Hematopoietic multipotent progenitor cell treated with erythropoietin and hydrocortisone succinate and interleukin-3 and kit ligand, for 4 days (in vitro differentiated cells): Measurements from ENCODE around the gene SSX2IP.
"Not testable (repeated sequence)": the region's sequence is repeated elsewhere in the genome, so short reads cannot be mapped to it uniquely, and the experiment has no call there.

Source experiments
- DNase-seq: peaks from one replicate; pipeline ENCODE4 v3.0.0-alpha.2; 2015

The SSX2IP gene

DNA sequence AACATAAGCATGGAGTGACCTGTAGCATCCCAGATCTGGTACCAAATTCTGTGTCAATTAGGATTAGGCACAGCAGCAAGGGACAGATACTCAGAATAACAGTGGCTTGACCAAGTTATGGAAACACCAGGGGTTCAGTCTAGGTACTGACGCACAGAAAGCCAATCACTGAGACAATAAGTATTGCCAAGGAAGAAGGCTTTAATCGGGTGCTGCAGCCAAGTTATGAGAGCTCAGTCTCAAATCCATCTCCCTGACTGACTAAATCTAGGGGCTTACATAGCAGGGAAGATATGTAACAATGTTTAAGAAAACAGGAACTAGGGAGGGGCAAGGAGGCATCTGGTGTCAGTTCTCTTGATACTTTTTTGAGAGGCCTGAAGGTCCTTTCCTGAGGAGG lies 76.4 kb downstream of the SSX2IP start:
- no peak for DNase-seq

DNA sequence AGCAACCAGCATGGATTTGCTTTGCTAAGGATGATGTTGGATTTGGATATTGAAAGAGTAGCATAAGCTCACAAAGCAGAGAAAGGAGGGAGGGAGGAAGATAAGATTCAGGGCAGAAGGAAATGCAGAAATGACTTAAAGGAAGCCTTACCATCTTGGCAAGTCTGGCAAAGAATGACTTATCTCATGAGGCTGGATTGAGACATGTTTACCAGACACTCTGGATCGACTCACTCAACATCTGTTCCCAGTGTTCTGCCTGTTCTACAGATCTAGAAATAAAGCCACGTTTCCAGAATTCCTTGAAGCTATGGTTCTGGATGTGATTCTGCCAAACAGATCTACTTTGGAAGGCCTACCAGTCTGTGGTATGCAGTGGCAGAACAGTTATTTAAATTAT lies 77.2 kb downstream of the SSX2IP start:
- DNase-seq = no peak

DNA sequence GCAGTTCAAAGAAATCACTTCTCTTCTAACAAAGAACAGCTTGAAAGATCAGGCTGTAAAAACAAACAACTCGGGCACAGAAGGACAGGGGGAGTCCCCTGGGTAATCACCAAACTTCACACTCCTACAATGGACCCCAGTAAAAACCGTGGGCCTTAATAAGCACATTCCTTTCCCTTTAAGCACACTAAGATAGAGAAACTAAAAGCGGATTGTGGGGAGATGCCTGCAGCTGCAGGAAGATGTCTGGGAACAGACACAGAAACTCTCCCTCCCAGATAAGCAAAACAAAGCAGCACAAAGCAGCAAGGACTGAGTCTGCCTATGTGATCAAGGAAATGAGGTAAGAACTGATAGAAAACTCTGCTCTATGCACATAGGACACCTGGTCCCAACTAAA lies 78.5 kb downstream of the SSX2IP start:
- no peak for DNase-seq

DNA sequence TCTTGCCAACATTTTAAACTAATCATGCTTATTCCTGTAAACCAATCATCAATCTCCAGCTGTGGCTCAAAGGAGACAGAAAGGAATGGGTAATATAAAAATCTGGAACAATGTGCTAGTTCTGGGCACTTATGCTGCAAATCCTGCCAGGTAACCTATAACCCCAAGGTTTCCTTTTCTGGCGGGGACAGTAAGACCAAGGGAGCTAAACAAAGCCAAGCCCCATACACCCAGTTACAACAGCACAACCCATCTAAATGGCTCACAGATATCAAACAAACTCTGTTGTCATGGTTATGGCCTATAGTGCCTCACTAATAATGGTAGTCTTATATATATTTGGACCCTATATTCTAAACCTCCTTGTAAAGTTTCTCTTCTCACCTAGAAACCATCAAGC lies 79.2 kb downstream of the SSX2IP start:
- DNase-seq = no peak

DNA sequence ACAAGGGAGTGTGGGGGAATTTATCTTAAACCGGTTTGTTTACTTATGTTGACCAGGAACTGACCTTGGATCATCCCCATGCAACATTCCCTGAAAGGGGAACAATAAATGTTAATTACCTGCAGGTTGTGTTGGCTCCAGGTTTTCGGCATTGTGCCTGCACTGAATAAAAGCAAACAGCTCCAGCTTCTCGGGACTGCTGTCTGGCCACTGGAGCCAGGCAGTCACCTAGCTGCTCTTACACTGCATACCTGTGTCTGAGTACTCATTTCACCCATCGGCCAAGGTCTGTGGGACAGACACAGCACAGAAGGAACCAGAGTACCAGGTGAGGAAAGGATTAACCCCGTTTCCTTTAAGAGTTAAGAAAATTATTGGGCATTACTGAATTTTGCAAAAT lies 83.3 kb downstream of the SSX2IP start:
- no peak for DNase-seq

DNA sequence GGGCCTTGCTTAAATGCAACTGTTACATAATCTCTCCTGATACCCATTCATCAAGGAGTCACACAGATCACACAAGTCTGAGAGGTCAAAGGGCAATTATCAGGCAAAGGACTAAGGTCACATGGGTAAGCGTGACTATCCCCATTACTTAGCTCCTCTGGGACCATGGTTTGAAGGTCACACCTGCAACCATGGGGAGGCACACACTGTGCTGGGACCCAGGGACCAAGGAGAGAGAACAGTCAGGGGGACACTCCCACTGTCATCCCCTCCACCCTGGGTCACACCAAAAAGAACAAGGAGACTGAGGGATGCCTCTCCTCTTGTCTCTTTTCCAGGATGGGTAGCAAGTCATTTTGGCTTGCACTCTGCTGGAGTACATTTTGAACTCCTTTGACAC lies 85.1 kb downstream of the SSX2IP start:
- DNase-seq = no peak

DNA sequence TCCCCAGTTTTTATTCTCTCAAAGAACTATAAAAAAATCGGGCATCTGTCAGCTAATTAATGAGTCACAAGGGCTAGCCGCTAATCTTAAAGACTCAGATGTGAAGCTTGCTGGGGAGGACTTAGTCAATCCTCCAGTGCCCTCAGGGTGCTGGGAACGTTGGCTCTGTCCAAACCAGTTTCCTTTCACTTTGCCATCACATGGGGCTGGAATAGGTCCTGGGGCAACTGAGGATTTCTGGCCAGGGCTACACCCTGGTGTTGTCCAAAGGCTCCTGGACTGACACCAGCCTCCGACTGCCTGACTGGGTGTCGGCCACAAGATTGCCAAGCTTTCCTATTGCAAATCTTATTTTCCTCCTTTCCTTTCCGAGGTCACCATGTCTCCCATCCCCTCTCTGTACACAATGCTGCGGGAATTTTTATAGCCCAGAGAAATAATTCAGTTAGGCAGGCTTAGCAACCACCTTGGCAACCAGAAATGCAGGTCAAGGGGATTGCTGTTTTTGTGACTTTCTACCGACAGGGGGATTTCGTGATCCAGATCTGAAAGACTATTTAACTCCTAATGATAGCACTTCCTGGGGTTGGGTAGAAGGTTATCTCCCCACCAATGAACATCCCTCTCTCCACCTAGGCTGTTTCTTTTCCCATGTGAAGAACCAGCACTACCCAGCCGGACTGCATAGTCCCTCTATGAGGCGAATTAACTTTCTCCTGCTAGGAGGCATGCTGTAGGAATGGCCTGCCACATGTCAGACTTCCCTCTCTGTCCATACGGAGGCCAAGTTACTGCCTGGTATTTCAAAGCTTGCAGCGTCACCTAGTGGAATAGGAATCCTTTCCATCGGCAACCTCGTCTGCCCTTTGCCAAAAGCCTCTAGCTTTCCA lies 86.1 kb downstream of the SSX2IP start:
- no peak for DNase-seq

DNA sequence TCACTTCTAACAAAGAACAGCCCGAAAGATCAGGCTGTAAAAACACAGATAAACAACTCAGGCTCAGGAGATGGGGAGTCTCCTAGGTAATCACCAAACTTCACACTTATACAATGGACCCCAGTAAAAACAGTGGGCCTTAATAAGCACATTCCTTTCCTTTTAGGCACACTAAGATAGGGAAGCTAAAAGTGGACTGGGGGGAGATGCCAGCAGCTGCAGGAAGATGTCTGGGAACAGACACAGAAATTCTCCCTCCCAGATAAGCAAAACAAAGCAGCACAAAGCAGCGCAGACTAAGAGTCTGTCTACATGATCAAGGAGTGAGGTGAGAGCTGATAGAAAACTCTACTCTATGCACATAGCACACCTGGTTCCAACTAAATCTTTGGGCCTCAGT lies 87.0 kb downstream of the SSX2IP start:
- DNase-seq = no peak

DNA sequence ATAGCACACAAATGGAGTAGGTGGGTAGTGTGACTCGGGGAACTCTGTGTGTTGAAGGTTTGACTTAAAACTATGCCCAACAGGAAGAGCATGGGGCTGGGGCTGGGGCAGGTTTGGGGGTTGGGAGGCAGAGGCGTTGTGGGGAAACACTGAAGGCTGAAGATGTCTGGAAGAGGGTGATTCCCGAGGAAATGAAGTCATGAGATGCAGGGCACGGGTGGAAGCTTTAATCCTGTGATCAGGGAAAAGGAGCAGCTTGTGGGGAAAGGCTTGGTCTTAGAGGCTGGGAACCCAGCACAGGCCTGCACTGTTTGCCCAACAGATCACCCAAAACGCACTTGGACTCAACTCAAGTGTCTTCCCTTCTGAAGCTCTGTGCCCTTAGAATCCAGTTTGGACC lies 89.5 kb downstream of the SSX2IP start:
- DNase-seq = no peak

DNA sequence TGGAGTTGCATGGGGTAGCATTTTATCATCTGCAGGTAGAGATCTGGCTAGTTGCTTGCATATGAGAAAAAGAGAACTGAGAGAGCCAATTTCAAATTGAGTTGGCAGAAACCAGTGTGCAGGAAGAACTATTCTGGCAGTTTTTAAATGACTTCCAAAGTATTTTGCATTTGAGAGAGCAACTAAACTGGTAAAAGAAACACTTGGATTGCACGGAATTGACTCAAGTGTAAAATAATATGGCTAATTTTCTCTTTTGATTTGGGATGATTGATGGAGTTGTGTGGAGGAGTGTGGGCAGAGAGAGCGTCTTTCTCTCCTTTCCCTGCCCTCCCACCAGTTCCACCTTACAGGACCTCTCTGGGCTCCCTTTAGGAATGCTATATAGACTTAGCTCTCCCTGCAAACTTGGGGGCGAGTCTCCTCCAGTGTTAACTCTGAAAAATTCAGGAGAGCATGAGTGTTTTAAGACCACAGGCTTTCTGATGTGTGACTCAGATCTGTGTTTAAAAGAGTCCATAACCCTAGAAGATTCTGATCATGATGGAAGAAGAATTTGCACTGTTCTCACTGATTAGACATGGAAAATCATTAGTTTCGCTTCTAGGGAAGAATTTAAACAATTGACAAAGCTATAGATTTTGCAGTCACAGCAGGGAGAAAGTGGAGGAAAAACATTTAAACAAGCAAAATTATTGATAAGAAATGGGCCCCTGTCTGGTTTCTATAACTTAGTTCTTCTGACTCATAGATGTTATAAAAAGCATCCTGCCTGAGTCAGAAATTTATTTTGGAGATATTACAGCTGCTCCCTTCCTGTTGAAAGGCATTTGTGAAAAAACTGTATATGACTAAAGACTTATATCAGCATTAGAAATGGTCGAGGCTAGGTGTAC lies 91.2 kb downstream of the SSX2IP start:
- DNase-seq = no peak

DNA sequence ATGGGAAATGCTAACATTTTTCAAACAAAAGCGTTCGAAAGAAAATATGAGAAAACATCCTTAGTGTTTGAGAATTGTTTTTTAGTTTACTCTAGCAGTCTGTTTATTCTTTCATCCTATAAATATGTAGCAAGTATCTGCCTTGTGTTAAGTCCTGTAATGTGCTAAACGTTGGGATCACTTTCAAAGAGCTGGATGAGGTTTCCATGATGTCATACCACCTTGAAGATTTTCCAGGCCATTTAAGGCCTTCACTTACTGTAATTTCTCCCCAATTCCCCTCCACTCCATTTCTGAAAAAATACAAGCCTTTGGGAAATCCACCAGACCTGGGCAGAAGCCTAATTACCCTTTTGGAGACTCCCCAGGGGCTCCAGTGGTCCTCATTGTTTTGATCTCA lies 91.8 kb downstream of the SSX2IP start:
- DNase-seq = no peak

DNA sequence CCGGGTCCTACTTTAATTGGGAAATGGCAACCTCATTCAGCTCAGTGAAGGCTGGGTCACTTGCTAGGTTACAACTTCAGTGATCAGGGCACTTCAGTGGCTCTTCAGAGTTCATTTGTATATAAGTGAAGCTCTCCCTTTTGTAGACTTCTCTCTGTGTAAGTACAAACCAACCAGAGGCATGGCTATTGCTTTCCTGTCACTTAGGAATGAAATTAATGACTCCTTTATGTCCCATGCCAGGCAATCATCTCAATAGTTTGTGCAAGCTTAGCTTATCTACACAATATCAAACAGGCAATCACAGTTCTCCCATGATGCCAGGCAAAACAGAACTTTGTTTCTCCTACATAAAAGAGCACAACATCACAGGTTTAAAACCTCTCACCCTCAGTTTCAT lies 93.2 kb downstream of the SSX2IP start:
- no peak for DNase-seq

DNA sequence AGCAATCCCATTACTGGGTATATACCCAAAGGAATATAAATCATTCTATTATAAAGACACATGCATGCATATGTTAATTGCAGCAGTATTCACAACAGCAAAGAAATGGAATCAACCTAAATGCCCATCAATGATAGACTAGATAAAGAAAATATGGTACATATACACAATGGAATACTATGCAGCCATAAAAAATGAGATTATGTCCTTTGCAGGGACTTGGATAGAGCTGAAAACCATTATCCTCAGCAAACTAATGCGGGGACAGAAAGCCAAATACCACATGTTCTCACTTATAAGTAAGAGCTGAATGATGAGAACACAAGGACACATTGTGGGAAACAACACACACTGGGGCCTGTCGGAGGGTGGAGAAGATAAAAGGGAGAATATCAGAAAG lies 95.3 kb downstream of the SSX2IP start:
- DNase-seq = not testable (repeated sequence)
